ENCODE measurements around the gene WFDC8.
"Not testable (repeated sequence)": the region's sequence is repeated elsewhere in the genome, so short reads cannot be mapped to it uniquely, and the experiment has no call there.

The WFDC8 gene

DNA sequence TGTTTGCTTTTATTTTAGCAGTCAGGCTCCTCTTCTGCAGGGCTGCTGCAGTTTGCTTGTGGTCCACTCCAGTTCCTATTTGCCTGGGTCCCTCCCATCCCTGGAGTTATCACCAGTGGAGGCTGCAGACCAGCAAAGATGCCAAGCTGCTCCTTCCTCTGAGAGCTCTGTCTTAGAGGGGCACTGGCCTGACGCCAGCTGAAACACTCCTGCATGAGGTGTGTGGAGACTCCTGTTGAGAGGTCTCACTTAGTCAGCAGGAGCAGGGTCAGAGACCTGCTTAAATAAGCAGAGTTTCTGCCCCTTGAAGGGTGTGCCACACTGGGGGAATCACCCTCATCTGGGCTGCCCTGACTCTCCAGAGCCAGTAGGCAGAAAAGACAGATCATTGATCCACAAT, 16.2 kb upstream of the WFDC8 start:
- no peak overlapping the region for H3K4me3 ChIP-seq (ENCODE audit: control insufficient read depth in 1 of 7, extremely low read depth in 1 of 7, insufficient read depth in 4 of 7, low read depth in 2 of 7, low read length in 6 of 7)
- no peak for DNase-seq
- H3K27me3 ChIP-seq (replicated peaks in 2 of 5; ENCODE audit: control insufficient read depth in 4 of 5, insufficient read depth in 5 of 5, low read length in 4 of 5) = peaks cover 0 to 14% (median 1%) of the 10 kb centered on the region in 5 experiments
- ChIA-PET POLR2A (no interaction called here), CTCF (interaction anchor here (1.1 to 3.6 kb wide), 2 partner anchors 16 to 175 kb away, joined by 3 to 20 read pairs; partner anchors contain the start of gene WFDC8)
- H3K4me1 ChIP-seq (ENCODE audit: control extremely low read depth in 1 of 4, control insufficient read depth in 4 of 4, insufficient read depth in 4 of 4, low read length in 3 of 4) = no peaks in the 10 kb centered on the region
- peaks cover 0 to 2% (median 0%) of the 10 kb centered on the region in 5 experiments for H3K9me3 ChIP-seq (ENCODE audit: control extremely low read depth in 1 of 5, control insufficient read depth in 4 of 5, insufficient read depth in 2 of 5, low read depth in 1 of 5, low read length in 4 of 5)
- no peaks in the 10 kb centered on the region for H3K36me3 ChIP-seq (ENCODE audit: control insufficient read depth in 4 of 4, insufficient read depth in 4 of 4, low read length in 3 of 4)
- 0% methylated on average over 1 of the region's 1 CpG for WGBS (ENCODE audit: insufficient coverage)
- no peak overlapping the region for H3K27ac ChIP-seq (ENCODE audit: insufficient read depth in 1 of 2, low read depth in 1 of 2, low read length in 2 of 2, poor library complexity in 1 of 2, severe bottlenecking in 2 of 2)

GRCh38 chr20:45593498-45593897, 14.4 kb upstream of the WFDC8 start:
- DNase-seq = no peak
- Histone ChIP-seq H3K27ac (ENCODE audit: insufficient read depth in 1 of 2, low read depth in 1 of 2, low read length in 2 of 2, poor library complexity in 1 of 2, severe bottlenecking in 2 of 2) (no peak overlapping the region), H3K27me3 (replicated peaks in 2 of 5; ENCODE audit: control insufficient read depth in 4 of 5, insufficient read depth in 5 of 5, low read length in 4 of 5) (peaks cover 0 to 9% (median 3%) of the 10 kb centered on the region in 5 experiments), H3K4me1 (ENCODE audit: control extremely low read depth in 1 of 4, control insufficient read depth in 4 of 4, insufficient read depth in 4 of 4, low read length in 3 of 4) (no peaks in the 10 kb centered on the region), H3K9me3 (ENCODE audit: control extremely low read depth in 1 of 5, control insufficient read depth in 4 of 5, insufficient read depth in 2 of 5, low read depth in 1 of 5, low read length in 4 of 5) (peaks cover 0 to 8% (median 0%) of the 10 kb centered on the region in 5 experiments), H3K36me3 (ENCODE audit: control insufficient read depth in 4 of 4, insufficient read depth in 4 of 4, low read length in 3 of 4) (no peaks in the 10 kb centered on the region), H3K4me3 (ENCODE audit: control insufficient read depth in 1 of 7, extremely low read depth in 1 of 7, insufficient read depth in 4 of 7, low read depth in 2 of 7, low read length in 6 of 7) (no peak overlapping the region)
- 20% methylated on average over 1 of the region's 1 CpG for WGBS (ENCODE audit: insufficient coverage)
- ChIA-PET CTCF (interaction anchor here (0.6 to 3.6 kb wide), 4 partner anchors 16 to 177 kb away, joined by 3 to 20 read pairs (median 4); partner anchors contain the start of gene WFDC10A), POLR2A (no interaction called here)

DNA sequence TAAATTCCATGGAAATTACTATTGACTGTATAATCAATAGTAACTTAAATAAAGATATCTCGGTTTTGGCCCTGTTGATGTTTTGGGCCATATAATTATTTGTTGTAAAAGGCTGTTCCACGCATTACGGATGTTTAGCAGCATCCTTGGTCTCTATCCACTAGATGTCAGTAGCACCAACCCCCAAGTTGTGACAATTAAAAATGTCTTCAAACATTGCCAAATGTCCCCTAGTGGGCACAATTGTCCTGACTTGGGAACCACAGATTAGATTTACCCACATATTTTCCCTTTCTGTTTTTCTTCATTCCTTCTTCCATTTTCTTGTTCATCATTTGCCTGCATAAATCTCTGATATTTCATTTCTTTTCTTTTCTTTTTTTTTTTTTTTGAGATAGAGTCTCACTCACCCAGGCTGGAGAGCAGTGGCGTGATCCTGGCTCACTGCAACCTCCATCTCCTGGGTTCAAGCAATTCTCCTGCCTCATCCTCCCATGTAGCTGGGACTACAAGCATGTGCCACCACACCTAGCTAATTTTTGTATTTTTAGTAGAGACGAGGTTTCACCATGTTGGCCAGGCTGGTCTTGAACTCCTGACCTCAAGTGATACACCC, 13.6 kb upstream of the WFDC8 start:
- Histone ChIP-seq H3K4me3 (ENCODE audit: control insufficient read depth in 1 of 7, extremely low read depth in 1 of 7, insufficient read depth in 4 of 7, low read depth in 2 of 7, low read length in 6 of 7) (no peak overlapping the region), H3K4me1 (ENCODE audit: control extremely low read depth in 1 of 4, control insufficient read depth in 4 of 4, insufficient read depth in 4 of 4, low read length in 3 of 4) (no peaks in the 10 kb centered on the region), H3K9me3 (ENCODE audit: control extremely low read depth in 1 of 5, control insufficient read depth in 4 of 5, insufficient read depth in 2 of 5, low read depth in 1 of 5, low read length in 4 of 5) (peaks cover 0 to 8% (median 0%) of the 10 kb centered on the region in 5 experiments), H3K27me3 (replicated peaks in 2 of 5; ENCODE audit: control insufficient read depth in 4 of 5, insufficient read depth in 5 of 5, low read length in 4 of 5) (peaks cover 0 to 9% (median 3%) of the 10 kb centered on the region in 5 experiments), H3K27ac (ENCODE audit: insufficient read depth in 1 of 2, low read depth in 1 of 2, low read length in 2 of 2, poor library complexity in 1 of 2, severe bottlenecking in 2 of 2) (no peak overlapping the region), H3K36me3 (ENCODE audit: control insufficient read depth in 4 of 4, insufficient read depth in 4 of 4, low read length in 3 of 4) (no peaks in the 10 kb centered on the region)
- POLR2A ChIA-PET = no interaction called here
- peak; percentile 70 to 85 (median 85) for DNase-seq
- 20% methylated on average over 2 of the region's 5 CpGs for WGBS (ENCODE audit: insufficient coverage)
- CTCF ChIA-PET = interaction anchor here (0.7 to 3.6 kb wide), 4 partner anchors 36 to 187 kb away, joined by 3 to 20 read pairs (median 4); partner anchors contain the start of gene WFDC10A

DNA sequence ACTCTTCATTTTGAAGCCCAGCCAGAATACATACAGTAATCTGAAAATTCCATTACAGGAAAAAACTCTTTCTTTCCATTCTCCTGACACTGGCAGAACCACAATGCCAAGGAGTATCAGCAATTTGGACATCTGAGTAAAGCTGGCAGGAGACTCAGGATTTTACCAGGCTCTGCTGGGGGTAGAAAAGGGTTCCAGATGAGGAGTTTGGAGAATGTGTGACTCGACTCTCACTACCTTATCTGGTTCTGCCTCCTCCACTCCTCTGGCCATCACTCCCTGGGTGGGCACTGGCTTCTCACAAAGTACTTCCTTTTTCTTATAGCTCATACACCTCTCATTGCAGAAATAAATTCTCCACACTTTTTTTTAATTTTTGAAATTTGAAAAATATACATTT, 10.6 kb upstream of the WFDC8 start:
- WGBS (ENCODE audit: insufficient coverage) = no CpG with 5 or more reads among the region's 1 CpG
- Histone ChIP-seq H3K4me1 (ENCODE audit: control extremely low read depth in 1 of 4, control insufficient read depth in 4 of 4, insufficient read depth in 4 of 4, low read length in 3 of 4) (no peaks in the 10 kb centered on the region), H3K4me3 (ENCODE audit: control insufficient read depth in 1 of 7, extremely low read depth in 1 of 7, insufficient read depth in 4 of 7, low read depth in 2 of 7, low read length in 6 of 7) (no peak overlapping the region), H3K36me3 (ENCODE audit: control insufficient read depth in 4 of 4, insufficient read depth in 4 of 4, low read length in 3 of 4) (no peaks in the 10 kb centered on the region), H3K9me3 (ENCODE audit: control extremely low read depth in 1 of 5, control insufficient read depth in 4 of 5, insufficient read depth in 2 of 5, low read depth in 1 of 5, low read length in 4 of 5) (peaks cover 0 to 8% (median 0%) of the 10 kb centered on the region in 5 experiments), H3K27ac (ENCODE audit: insufficient read depth in 1 of 2, low read depth in 1 of 2, low read length in 2 of 2, poor library complexity in 1 of 2, severe bottlenecking in 2 of 2) (no peak overlapping the region), H3K27me3 (replicated peaks in 2 of 5; ENCODE audit: control insufficient read depth in 4 of 5, insufficient read depth in 5 of 5, low read length in 4 of 5) (peaks cover 0 to 9% (median 0%) of the 10 kb centered on the region in 5 experiments)
- ChIA-PET CTCF (interaction anchor here (0.9 to 1.6 kb wide), 2 partner anchors 181 to 295 kb away, joined by 3 to 7 read pairs; no protein-coding TSS in a partner anchor), POLR2A (no interaction called here)
- no peak for DNase-seq

GRCh38 chr20:45588800-45589199, 9.7 kb upstream of the WFDC8 start:
- ChIA-PET POLR2A (no interaction called here), CTCF (interaction anchor here (0.9 to 1.6 kb wide), 2 partner anchors 182 to 295 kb away, joined by 3 to 7 read pairs; no protein-coding TSS in a partner anchor)
- H3K27ac ChIP-seq (ENCODE audit: insufficient read depth in 1 of 2, low read depth in 1 of 2, low read length in 2 of 2, poor library complexity in 1 of 2, severe bottlenecking in 2 of 2) = no peak overlapping the region
- DNase-seq = no peak
- H3K27me3 ChIP-seq (replicated peaks in 2 of 5; ENCODE audit: control insufficient read depth in 4 of 5, insufficient read depth in 5 of 5, low read length in 4 of 5) = peaks cover 0 to 9% (median 0%) of the 10 kb centered on the region in 5 experiments
- WGBS (ENCODE audit: insufficient coverage) = no CpG with 5 or more reads among the region's 2 CpGs
- H3K9me3 ChIP-seq (ENCODE audit: control extremely low read depth in 1 of 5, control insufficient read depth in 4 of 5, insufficient read depth in 2 of 5, low read depth in 1 of 5, low read length in 4 of 5) = peaks cover 0 to 8% (median 0%) of the 10 kb centered on the region in 5 experiments
- H3K36me3 ChIP-seq (ENCODE audit: control insufficient read depth in 4 of 4, insufficient read depth in 4 of 4, low read length in 3 of 4) = no peaks in the 10 kb centered on the region
- no peaks in the 10 kb centered on the region for H3K4me1 ChIP-seq (ENCODE audit: control extremely low read depth in 1 of 4, control insufficient read depth in 4 of 4, insufficient read depth in 4 of 4, low read length in 3 of 4)
- H3K4me3 ChIP-seq (ENCODE audit: control insufficient read depth in 1 of 7, extremely low read depth in 1 of 7, insufficient read depth in 4 of 7, low read depth in 2 of 7, low read length in 6 of 7) = no peak overlapping the region

DNA sequence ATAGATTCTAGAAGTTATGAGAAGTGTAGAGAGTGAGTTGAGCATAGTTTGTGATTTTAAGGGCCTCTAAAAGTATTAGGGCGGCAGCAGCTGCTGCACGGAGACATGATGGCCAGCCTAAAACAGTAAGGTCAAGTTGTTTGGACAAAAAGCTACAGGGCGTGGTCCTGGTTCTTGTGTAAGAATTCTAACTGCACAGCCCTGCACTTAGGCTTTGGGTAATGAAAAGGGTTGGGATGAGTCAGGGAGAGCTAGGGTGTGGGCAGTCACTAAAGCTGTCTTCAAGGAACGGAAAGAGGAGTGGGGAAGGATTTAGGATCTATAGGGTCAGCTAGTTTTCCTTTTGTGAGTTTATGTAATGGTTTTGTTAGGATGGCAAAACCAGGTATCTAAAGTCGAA, 6.9 kb upstream of the WFDC8 start:
- CTCF ChIA-PET = interaction anchor here (1.0 kb wide), 1 partner anchor 43 kb away, joined by 3 read pairs; the partner anchor contains the start of gene WFDC10A
- POLR2A ChIA-PET; H3K27ac ChIP-seq (ENCODE audit: insufficient read depth in 1 of 2, low read depth in 1 of 2, low read length in 2 of 2, poor library complexity in 1 of 2, severe bottlenecking in 2 of 2); DNase-seq; H3K27me3 ChIP-seq (replicated peaks in 2 of 5; ENCODE audit: control insufficient read depth in 4 of 5, insufficient read depth in 5 of 5, low read length in 4 of 5); H3K9me3 ChIP-seq (ENCODE audit: control extremely low read depth in 1 of 5, control insufficient read depth in 4 of 5, insufficient read depth in 2 of 5, low read depth in 1 of 5, low read length in 4 of 5); H3K4me3 ChIP-seq (ENCODE audit: control insufficient read depth in 1 of 7, extremely low read depth in 1 of 7, insufficient read depth in 4 of 7, low read depth in 2 of 7, low read length in 6 of 7); H3K4me1 ChIP-seq (ENCODE audit: control extremely low read depth in 1 of 4, control insufficient read depth in 4 of 4, insufficient read depth in 4 of 4, low read length in 3 of 4); H3K36me3 ChIP-seq (ENCODE audit: control insufficient read depth in 4 of 4, insufficient read depth in 4 of 4, low read length in 3 of 4): not testable (repeated sequence)
- 97% methylated on average over 5 of the region's 5 CpGs for WGBS (ENCODE audit: insufficient coverage)

DNA sequence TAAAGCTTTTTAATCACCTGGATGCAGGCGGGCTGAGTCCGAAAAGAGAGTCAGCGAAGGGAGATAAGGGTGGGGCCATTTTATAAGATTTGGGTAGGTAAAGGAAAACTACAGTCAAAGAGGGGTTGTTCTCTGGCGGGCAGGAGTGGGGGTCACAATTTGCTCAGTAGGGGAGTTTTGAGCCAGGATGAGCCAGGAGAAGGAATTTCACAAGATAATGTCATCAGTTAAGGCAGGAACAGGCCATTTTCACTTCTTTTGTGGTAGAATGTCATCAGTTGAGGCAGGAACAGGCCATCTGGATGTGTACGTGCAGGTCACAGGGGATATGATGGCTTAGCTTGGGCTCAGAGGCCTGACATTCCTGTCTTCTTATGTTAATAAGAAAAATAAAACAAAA, 5.2 kb upstream of the WFDC8 start:
- POLR2A ChIA-PET; H3K9me3 ChIP-seq (ENCODE audit: control extremely low read depth in 1 of 5, control insufficient read depth in 4 of 5, insufficient read depth in 2 of 5, low read depth in 1 of 5, low read length in 4 of 5); H3K36me3 ChIP-seq (ENCODE audit: control insufficient read depth in 4 of 4, insufficient read depth in 4 of 4, low read length in 3 of 4); H3K27me3 ChIP-seq (replicated peaks in 2 of 5; ENCODE audit: control insufficient read depth in 4 of 5, insufficient read depth in 5 of 5, low read length in 4 of 5); CTCF ChIA-PET; H3K4me3 ChIP-seq (ENCODE audit: control insufficient read depth in 1 of 7, extremely low read depth in 1 of 7, insufficient read depth in 4 of 7, low read depth in 2 of 7, low read length in 6 of 7); H3K27ac ChIP-seq (ENCODE audit: insufficient read depth in 1 of 2, low read depth in 1 of 2, low read length in 2 of 2, poor library complexity in 1 of 2, severe bottlenecking in 2 of 2); DNase-seq; H3K4me1 ChIP-seq (ENCODE audit: control extremely low read depth in 1 of 4, control insufficient read depth in 4 of 4, insufficient read depth in 4 of 4, low read length in 3 of 4): not testable (repeated sequence)
- WGBS (ENCODE audit: insufficient coverage) = 100% methylated on average over 2 of the region's 5 CpGs
